GM13977 (cell line): ENCODE data around the gene ADCY10.
"Not testable (repeated sequence)": the region's sequence is repeated elsewhere in the genome, so short reads cannot be mapped to it uniquely, and the experiment has no call there.

ENCODE experiments used
- DNase-seq: peaks from one replicate; pipeline ENCODE4 v3.0.0; 2012; ENCODE audit warnings: low spot score
- CTCF ChIP-seq: IDR thresholded peaks from 2 replicates; pipeline ENCODE4 v1.5.1; 2012; ENCODE audit warnings: mild to moderate bottlenecking, control low read depth; ENCODE audit not compliant: insufficient read depth; ENCODE audit errors: extremely low read depth, missing control alignments
- in situ Hi-C: fragments of 300-500 bp; cut with MboI; formaldehyde crosslinking; loops from one replicate; pipeline ENCODE4 v1.12.0; 2022; ENCODE audit warnings: low sequenced_read_pairs, low pct_unique_long_range_greater_than_20kb, mixed read lengths, inconsistent platforms; ENCODE audit not compliant: unreplicated experiment

The ADCY10 gene

GRCh38 chr1:167893798-167894197 is 20.1 kb downstream of the ADCY10 start:
- no peak for DNase-seq

GRCh38 chr1:167890400-167890799 is 23.5 kb downstream of the ADCY10 start:
- no peak for DNase-seq
- no peak for TF ChIP-seq CTCF
- in situ Hi-C loops = no loop called here

More at GRCh38 chr1:167893798-167894197, 20.1 kb downstream of the ADCY10 start:
- TF ChIP-seq CTCF = no peak
- in situ Hi-C loops = no loop called here

GRCh38 chr1:167887187-167887586 is 26.7 kb downstream of the ADCY10 start:
- in situ Hi-C loops, DNase-seq: not testable (repeated sequence)

- no peak for DNase-seq
- in situ Hi-C loops = no loop called here
- no peak for TF ChIP-seq CTCF
Measured at GRCh38 chr1:167882376-167882775, 31.6 kb downstream of the ADCY10 start.

- no peak for DNase-seq
- in situ Hi-C loops = no loop called here
- no peak for TF ChIP-seq CTCF
Measured at GRCh38 chr1:167881786-167882185, 32.1 kb downstream of the ADCY10 start.

- no peak for TF ChIP-seq CTCF
- DNase-seq = no peak
- in situ Hi-C loops = no loop called here
Measured at GRCh38 chr1:167881069-167881468, 32.9 kb downstream of the ADCY10 start.

- DNase-seq = no peak
- TF ChIP-seq CTCF = no peak
- in situ Hi-C loops = no loop called here
Measured at GRCh38 chr1:167880580-167881021, 33.3 kb downstream of the ADCY10 start.
